ENCODE data around the gene TMEM14C. TPM values are rescaled to one million over a fixed set of nuclear protein-coding genes. Genes with fewer than 3 reads are reported as not detected.

TMEM14C gene
- 132 TPM for total RNA-seq
- long read RNA-seq, transcript TMEM14C-201 (6 exons, 1,113 nt) = major isoform, 73 of 81 reads
- long read RNA-seq, partial matches to known transcripts = 0 of 81 reads
- long read RNA-seq, other reads (novel, unspliced or antisense) = 4 of 81 reads

DNA sequence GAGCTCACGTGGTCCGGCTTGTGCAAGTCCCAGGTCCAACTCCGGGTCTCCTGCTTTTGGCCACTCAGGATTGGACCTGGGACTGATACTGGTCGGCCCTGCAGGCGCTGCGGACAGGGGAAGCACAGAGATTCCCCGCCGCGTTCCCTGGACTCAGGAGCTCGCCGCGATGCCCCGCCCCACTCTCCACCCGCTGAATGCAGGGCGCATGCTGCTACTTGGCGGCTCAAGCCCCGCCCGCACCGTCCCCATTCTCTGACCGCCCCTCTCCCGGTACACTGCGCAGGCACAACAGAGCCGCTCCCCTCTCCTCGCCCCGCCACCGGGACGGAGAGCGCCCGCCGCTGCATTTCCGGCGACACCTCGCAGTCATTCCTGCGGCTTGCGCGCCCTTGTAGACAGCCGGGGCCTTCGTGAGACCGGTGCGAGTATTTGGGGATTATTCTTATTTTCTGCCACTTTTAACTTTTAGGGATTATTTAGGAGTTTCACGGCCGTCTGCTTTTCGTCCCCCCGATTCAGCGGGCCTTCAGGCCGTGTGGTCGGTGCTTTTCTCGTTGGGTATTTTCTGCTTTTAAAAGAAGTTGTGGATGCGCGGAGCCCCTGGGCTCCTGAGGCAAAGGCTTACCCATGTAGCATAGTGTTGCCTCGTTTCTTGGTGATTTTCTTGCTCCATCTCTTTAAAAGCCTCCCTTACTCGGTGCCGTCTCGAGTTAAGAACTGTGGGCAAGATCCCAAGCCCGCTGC is at the start of gene TMEM14C:
Gene TMEM14C, plus strand, starts transcription at position 251 of the 747 bp plus-strand sequence. CDS start 1,544 bp downstream, outside the sequence.
- peak within 1 kb of the TSS; percentile 92 for H3K27ac ChIP-seq (replicated peaks)
- peaks cover 4% of the 10 kb centered on the region for H3K9me3 ChIP-seq (replicated peaks)
- peaks cover 68% of the 10 kb centered on the region for H3K4me1 ChIP-seq
- H3K4me3 ChIP-seq = peak within 1 kb of the TSS; percentile 72
- DNase-seq = peak; percentile 100
- TF ChIP-seq, protein P1, sequence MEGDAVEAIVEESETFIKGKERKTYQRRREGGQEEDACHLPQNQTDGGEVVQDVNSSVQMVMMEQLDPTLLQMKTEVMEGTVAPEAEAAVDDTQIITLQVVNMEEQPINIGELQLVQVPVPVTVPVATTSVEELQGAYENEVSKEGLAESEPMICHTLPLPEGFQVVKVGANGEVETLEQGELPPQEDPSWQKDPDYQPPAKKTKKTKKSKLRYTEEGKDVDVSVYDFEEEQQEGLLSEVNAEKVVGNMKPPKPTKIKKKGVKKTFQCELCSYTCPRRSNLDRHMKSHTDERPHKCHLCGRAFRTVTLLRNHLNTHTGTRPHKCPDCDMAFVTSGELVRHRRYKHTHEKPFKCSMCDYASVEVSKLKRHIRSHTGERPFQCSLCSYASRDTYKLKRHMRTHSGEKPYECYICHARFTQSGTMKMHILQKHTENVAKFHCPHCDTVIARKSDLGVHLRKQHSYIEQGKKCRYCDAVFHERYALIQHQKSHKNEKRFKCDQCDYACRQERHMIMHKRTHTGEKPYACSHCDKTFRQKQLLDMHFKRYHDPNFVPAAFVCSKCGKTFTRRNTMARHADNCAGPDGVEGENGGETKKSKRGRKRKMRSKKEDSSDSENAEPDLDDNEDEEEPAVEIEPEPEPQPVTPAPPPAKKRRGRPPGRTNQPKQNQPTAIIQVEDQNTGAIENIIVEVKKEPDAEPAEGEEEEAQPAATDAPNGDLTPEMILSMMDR (IDR thresholded peaks at IDR 0.05; ENCODE audit: borderline replicate concordance) = no peak
- peaks cover 26% of the 10 kb centered on the region for H3K36me3 ChIP-seq
- intact Hi-C loops (cut with micrococcal nuclease) = no loop called here
- H3K27me3 ChIP-seq (ENCODE audit: low read depth) = no peaks in the 10 kb centered on the region

DNA sequence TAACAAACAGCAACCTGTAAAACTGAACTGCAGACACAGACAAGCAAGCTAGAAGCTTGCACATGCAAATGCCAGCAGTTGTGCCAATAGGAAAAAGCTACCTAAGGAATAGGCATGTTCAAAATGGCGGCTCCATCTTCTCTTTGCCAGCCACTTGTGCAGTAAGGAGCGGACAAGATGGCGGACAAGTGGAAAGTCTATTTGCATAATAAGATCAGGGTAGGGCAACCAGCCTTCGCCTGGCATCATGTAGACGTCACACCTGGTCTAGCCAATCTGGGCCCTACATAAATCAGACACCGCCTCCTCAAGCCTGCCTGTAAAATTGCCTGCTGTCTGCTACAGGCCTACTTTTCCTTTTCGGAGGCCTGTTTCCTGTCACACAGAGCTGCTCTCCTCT is 46.5 kb upstream of the TMEM14C start:
- H3K4me3 ChIP-seq = no peak overlapping the region
- intact Hi-C loops (cut with micrococcal nuclease) = no loop called here

DNA sequence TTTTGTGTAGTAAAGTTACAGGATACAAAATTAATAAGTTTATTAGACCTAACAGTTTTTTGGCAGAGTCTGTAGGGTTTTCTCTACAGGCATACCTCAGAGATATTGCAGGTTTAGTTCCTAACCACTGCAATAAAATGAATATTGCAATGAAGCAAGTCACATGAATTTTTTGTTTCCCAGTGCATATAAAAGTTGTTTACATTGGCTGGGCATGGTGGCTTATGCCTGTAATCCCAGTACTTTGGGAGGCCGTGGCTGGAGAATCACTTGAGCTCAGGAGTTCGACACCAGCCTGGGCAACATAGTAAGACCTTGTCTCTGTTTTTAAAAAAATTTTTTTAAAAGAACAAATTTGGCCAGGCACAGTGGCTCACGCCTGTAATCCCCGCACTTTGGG is 44.4 kb upstream of the TMEM14C start:
- Histone ChIP-seq H3K4me3 (no peak overlapping the region), H3K9me3 (replicated peaks) (no peaks in the 10 kb centered on the region), H3K4me1 (no peaks in the 10 kb centered on the region), H3K36me3 (no peaks in the 10 kb centered on the region), H3K27me3 (ENCODE audit: low read depth) (no peaks in the 10 kb centered on the region), H3K27ac (replicated peaks) (no peak overlapping the region)
- DNase-seq = no peak
- intact Hi-C loops (cut with micrococcal nuclease) = no loop called here
- TF ChIP-seq, protein P1 (IDR thresholded peaks at IDR 0.05; ENCODE audit: borderline replicate concordance) = no peak

More for the DNA sequence above, 46.5 kb upstream of the TMEM14C start:
- no peak for DNase-seq
- H3K27me3 ChIP-seq (ENCODE audit: low read depth) = no peaks in the 10 kb centered on the region
- H3K4me1 ChIP-seq = no peaks in the 10 kb centered on the region
- TF ChIP-seq, protein P1 (IDR thresholded peaks at IDR 0.05; ENCODE audit: borderline replicate concordance) = no peak
- H3K27ac ChIP-seq (replicated peaks) = no peak overlapping the region
- no peaks in the 10 kb centered on the region for H3K36me3 ChIP-seq
- no peaks in the 10 kb centered on the region for H3K9me3 ChIP-seq (replicated peaks)

DNA sequence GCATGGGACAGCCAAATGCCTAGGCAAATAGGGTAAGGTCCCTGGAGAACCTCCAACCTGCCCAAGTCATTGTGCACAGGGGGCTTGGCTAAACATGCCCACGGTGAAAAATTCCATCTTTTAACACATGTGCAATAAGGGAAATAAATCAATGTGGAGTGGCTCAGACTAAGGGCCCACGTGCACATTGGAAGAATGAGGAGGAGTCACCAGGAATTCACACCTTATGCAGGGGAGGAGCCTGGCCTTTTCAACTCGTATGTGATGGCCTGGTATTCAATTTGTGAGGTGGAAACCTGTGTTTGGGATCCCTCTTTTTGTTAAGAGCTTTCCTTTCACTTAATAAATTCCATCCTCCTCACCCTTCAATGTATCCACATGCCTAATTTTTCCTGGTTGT is 41.1 kb upstream of the TMEM14C start:
- no peak for DNase-seq
- Histone ChIP-seq H3K36me3 (no peaks in the 10 kb centered on the region), H3K4me3 (no peak overlapping the region), H3K9me3 (replicated peaks) (no peaks in the 10 kb centered on the region), H3K27me3 (ENCODE audit: low read depth) (no peaks in the 10 kb centered on the region), H3K4me1 (no peaks in the 10 kb centered on the region), H3K27ac (replicated peaks) (no peak overlapping the region)
- TF ChIP-seq, protein P1 (IDR thresholded peaks at IDR 0.05; ENCODE audit: borderline replicate concordance) = no peak
- intact Hi-C loops (cut with micrococcal nuclease) = no loop called here

DNA sequence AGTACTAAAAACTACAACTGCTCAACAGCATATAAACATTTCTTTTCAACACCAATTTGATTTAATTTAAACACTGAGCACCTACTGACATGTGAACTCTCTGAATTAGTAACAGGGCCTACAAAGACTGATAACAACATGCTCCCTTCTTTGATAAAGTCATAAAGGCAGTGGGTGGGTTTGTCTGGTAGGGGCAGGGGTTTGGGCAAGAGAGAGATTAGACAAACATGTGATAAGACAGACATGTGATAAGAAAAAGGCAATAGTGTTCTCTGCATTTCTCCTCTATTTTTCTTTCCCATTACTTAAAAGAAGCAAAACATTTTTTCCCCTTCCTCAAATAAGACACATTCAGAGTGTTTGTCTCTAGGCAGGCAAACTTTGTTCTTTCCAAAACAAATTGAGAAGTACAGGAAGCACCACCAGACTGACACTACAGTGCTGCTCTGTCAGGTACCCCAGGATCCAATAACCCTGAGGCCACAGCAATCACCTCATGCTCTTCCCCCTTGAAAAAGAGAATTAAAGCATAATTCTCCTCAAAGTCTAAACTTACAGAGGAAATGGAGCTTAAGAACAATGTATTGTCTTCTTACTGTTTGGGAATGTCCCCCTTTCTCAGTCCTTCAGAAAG is 40.4 kb upstream of the TMEM14C start:
- H3K27me3 ChIP-seq (ENCODE audit: low read depth) = peaks cover under 1% of the 10 kb centered on the region
- TF ChIP-seq, protein P1 (IDR thresholded peaks at IDR 0.05; ENCODE audit: borderline replicate concordance) = no peak
- no peaks in the 10 kb centered on the region for H3K9me3 ChIP-seq (replicated peaks)
- H3K4me1 ChIP-seq = no peaks in the 10 kb centered on the region
- no peak for DNase-seq
- intact Hi-C loops (cut with micrococcal nuclease) = no loop called here
- no peak overlapping the region for H3K4me3 ChIP-seq
- H3K36me3 ChIP-seq = no peaks in the 10 kb centered on the region
- H3K27ac ChIP-seq (replicated peaks) = no peak overlapping the region
